A549 (cell line): Measurements from ENCODE around the gene TDRD9. TPM values are rescaled to one million over a fixed set of nuclear protein-coding genes. Genes with fewer than 3 reads are reported as not detected.

Experiments used
- ATAC-seq, 2 experiments: fragments of 200-7000 bp in 1 of 2; fragments of >200 bp in 1 of 2; cut with Nextera tagmentation in 1 of 2; cut with Tn5 transposase in 1 of 2; 3 replicates each; pipeline versions ENCODE4 v1.8.0 to v1.9.1; 2018 to 2020; ENCODE audit warnings: mild to moderate bottlenecking in 1 of 2, moderate library complexity in 1 of 2
- CTCF ChIA-PET: fragments of 300-600 bp; sonication (Branson Sonifier 250); formaldehyde crosslinking; extraction: SDS; loops from one replicate; lab custom pipeline; 2021; ENCODE audit warnings: antibody characterized with exemption, inconsistent platforms; lab: Yijun Ruan, JAX
- POLR2A ChIA-PET: fragments of 350-600 bp; formaldehyde crosslinking; extraction: SDS; loops from one replicate; lab custom pipeline; 2021; ENCODE audit warnings: antibody characterized with exemption, inconsistent platforms; lab: Yijun Ruan, JAX
- DNase-seq, 2 experiments: peaks; one replicate each; pipeline versions ENCODE4 v3.0.0 to v3.0.0-alpha.2; 2011 to 2016; ENCODE audit warnings: low read depth in 1 of 2, low spot score in 1 of 2
- FAIRE-seq: peaks from 2 replicates; lab custom pipeline; 2011; peaks lifted over from hg19 to GRCh38; lab: Jason Lieb, UNC
- H3K27ac ChIP-seq, 2 experiments: fragments of >200 bp; sonication (Bioruptor Twin); formaldehyde crosslinking; 3 replicates each; pipeline ENCODE4 v1.5.1; 2016 to 2017
- H3K4me1 ChIP-seq: fragments of >200 bp; sonication (Bioruptor Twin); formaldehyde crosslinking; 3 replicates; pipeline ENCODE4 v1.6.1; 2016
- H3K4me2 ChIP-seq: fragments of >200 bp; sonication (Bioruptor Twin); formaldehyde crosslinking; 3 replicates; pipeline ENCODE4 v1.6.1; 2016
- H3K4me3 ChIP-seq: fragments of >200 bp; sonication (Bioruptor Twin); formaldehyde crosslinking; 3 replicates; pipeline ENCODE4 v1.5.1; 2016
- H3K9me3 ChIP-seq: fragments of >200 bp; sonication (Bioruptor Twin); formaldehyde crosslinking; 3 replicates; pipeline ENCODE4 v1.6.1; 2016
- CBX2 ChIP-seq: fragments of 200-600 bp; sonication (generic); IDR thresholded peaks from 2 replicates; pipeline ENCODE4 v1.6.1; 2016; ENCODE audit warnings: low read depth, mild to moderate bottlenecking, borderline replicate concordance
- CEBPB ChIP-seq, 2 experiments: fragments of >200 bp in 1 of 2; sonication (Bioruptor Twin) in 1 of 2; formaldehyde crosslinking in 1 of 2; IDR thresholded peaks; 2 replicates each; pipeline ENCODE4 v1.6.1; 2012 to 2016
- EHF ChIP-seq: fragments of 250-450 bp; sonication (Bioruptor Pico); IDR thresholded peaks from 2 replicates; pipeline ENCODE4 v1.5.0; 2020; ENCODE audit warnings: mild to moderate bottlenecking
- EP300 ChIP-seq, 2 experiments: fragments of >200 bp; sonication (Bioruptor Twin); formaldehyde crosslinking; IDR thresholded peaks; 2 replicates in 1 of 2; 3 replicates in 1 of 2; pipeline ENCODE4 v1.6.1; 2016 to 2017
- ESRRA ChIP-seq: fragments of 150-350 bp; IDR thresholded peaks from 2 replicates; pipeline ENCODE4 v1.6.1; 2014; ENCODE audit warnings: mild to moderate bottlenecking, low read length, borderline replicate concordance
- HMGXB4 ChIP-seq: fragments of 250-450 bp; sonication (Bioruptor Pico); IDR thresholded peaks from 2 replicates; pipeline ENCODE4 v1.5.0; 2021; ENCODE audit warnings: mild to moderate bottlenecking, moderate library complexity, borderline replicate concordance
- HOXA7 ChIP-seq: fragments of 250-450 bp; sonication (Bioruptor Pico); IDR thresholded peaks from 2 replicates; pipeline ENCODE4 v1.5.0; 2020; ENCODE audit warnings: mild to moderate bottlenecking, moderate library complexity
- HOXB13 ChIP-seq: fragments of 250-450 bp; sonication (Bioruptor Pico); IDR thresholded peaks from 2 replicates; pipeline ENCODE4 v1.5.0; 2020; ENCODE audit warnings: low read depth, mild to moderate bottlenecking, moderate library complexity
- KDM5A ChIP-seq: fragments of 200-600 bp; sonication (generic); IDR thresholded peaks from 2 replicates; pipeline ENCODE4 v1.6.1; 2016; ENCODE audit warnings: antibody characterized with exemption, mild to moderate bottlenecking
- MAZ ChIP-seq: fragments of 150-350 bp; IDR thresholded peaks from 2 replicates; pipeline ENCODE4 v1.6.1; 2014; ENCODE audit warnings: antibody characterized with exemption, low read depth, low read length, borderline replicate concordance
- MYC ChIP-seq: IDR thresholded peaks from 2 replicates; pipeline ENCODE4 v1.6.1; 2012; ENCODE audit warnings: mild to moderate bottlenecking, inconsistent platforms, low read length, improper control_type of control experiment, borderline replicate concordance
- NFE2L2 ChIP-seq: fragments of 150-350 bp; conservative IDR thresholded peaks from 2 replicates; pipeline ENCODE4 v1.6.1; 2014; ENCODE audit warnings: low read length
- RAD21 ChIP-seq, 2 experiments: fragments of >200 bp in 1 of 2; sonication (Bioruptor Twin) in 1 of 2; formaldehyde crosslinking in 1 of 2; IDR thresholded peaks in 1 of 2; conservative IDR thresholded peaks in 1 of 2; 2 replicates in 1 of 2; 3 replicates in 1 of 2; pipeline ENCODE4 v1.6.1; 2012 to 2018; ENCODE audit warnings: inconsistent platforms in 1 of 2
- RARB ChIP-seq: fragments of 250-450 bp; sonication (Bioruptor Pico); IDR thresholded peaks from 2 replicates; pipeline ENCODE4 v1.8.0; 2021; ENCODE audit warnings: mild to moderate bottlenecking, moderate library complexity
- RFX5 ChIP-seq: fragments of 450-650 bp; IDR thresholded peaks from 2 replicates; pipeline ENCODE4 v1.7.1; 2014; ENCODE audit warnings: antibody characterized with exemption, mild to moderate bottlenecking, moderate library complexity
- RNF2 ChIP-seq: fragments of 200-600 bp; sonication (generic); IDR thresholded peaks from 2 replicates; pipeline ENCODE4 v1.6.1; 2016; ENCODE audit warnings: low read depth, mild to moderate bottlenecking, antibody characterized with exemption, moderate library complexity, borderline replicate concordance
- SMC3 ChIP-seq: fragments of >200 bp; sonication (Bioruptor Twin); formaldehyde crosslinking; IDR thresholded peaks from 3 replicates; pipeline ENCODE4 v1.6.1; 2018; ENCODE audit warnings: inconsistent platforms
- ZC3H11A ChIP-seq: fragments of 450-650 bp; IDR thresholded peaks from 2 replicates; pipeline ENCODE4 v1.6.1; 2014; ENCODE audit warnings: antibody characterized with exemption, mild to moderate bottlenecking
- ZNF302 ChIP-seq: fragments of 250-450 bp; sonication (Bioruptor Pico); IDR thresholded peaks from 2 replicates; pipeline ENCODE4 v1.9.0; 2021; ENCODE audit warnings: inconsistent platforms, mild to moderate bottlenecking, moderate library complexity
- ZSCAN20 ChIP-seq: fragments of 250-450 bp; sonication (Bioruptor Pico); IDR thresholded peaks from 2 replicates; pipeline ENCODE4 v1.8.0; 2022; ENCODE audit warnings: mild to moderate bottlenecking, moderate library complexity
- WGBS: methylation state at CpG from one replicate; pipeline ENCODE4 v1.1.6; 2017; ENCODE audit errors: missing lambda C conversion rate; 5-methylcytosine and 5-hydroxymethylcytosine counted together
- polyA plus RNA-seq, 4 experiments: library from polyadenylated mRNA; depleted of rRNA in 3 of 4; stranded (reverse); fragments of >200 nt; fragmentation: RNase III in 1 of 4; extraction: RNeasy Plus Mini Kit Qiagen cat#74134 plus additional on column Dnase treatment in 1 of 4; gene quantifications; 2 replicates in 3 of 4; 3 replicates in 1 of 4; pipeline ENCODE4 v1.2.3, GENCODE V29; 2011 to 2017
- TF ChIP-seq, protein P1 (sequence below): fragments of 450-650 bp; IDR thresholded peaks from 2 replicates; pipeline ENCODE4 v1.6.1; 2014; ENCODE audit warnings: antibody characterized with exemption
- TF ChIP-seq, protein P2 (sequence below): IDR thresholded peaks from 2 replicates; pipeline ENCODE4 v1.6.1; 2012; ENCODE audit warnings: low read depth, borderline replicate concordance

The TDRD9 gene
- polyA plus RNA-seq, 2 of the 4 experiments (the other 2 are of a cell fraction) = 0.04 TPM; not detected in 1

DNA sequence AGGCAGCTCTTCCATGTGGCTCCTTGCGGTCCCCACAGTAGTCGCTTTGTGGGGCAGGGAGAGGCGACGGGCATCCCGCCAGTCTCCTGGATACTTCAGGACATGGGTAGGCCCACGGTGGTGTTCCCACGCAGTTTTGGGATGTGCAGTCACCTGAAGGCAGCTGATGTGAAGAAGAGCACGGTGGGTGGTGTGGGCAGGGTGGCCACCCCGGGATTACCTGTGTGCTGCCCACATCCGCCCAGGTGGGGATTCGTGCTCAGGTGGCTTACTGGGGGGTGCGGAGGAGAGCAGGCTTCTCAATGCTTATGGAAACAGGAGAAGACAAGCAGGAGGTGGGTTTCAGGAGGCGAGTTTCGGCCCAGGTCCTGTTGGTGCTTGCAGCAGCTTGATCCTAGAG is 28.4 kb upstream of the TDRD9 start:
- FAIRE-seq (no peak), DNase-seq (no peak), ATAC-seq (no peak)
- Histone ChIP-seq H3K4me1 (peaks cover 5% of the 10 kb centered on the region; the same call in 1 of the 3 replicates), H3K27ac (no peak overlapping the region), H3K9me3 (no peaks in the 10 kb centered on the region), H3K4me3 (no peak overlapping the region), H3K4me2 (no peak overlapping the region)
- ChIA-PET CTCF (interaction anchor here (1.0 to 6.4 kb wide), 12 partner anchors 9 to 270 kb away, joined by 3 to 122 read pairs (median 6); no protein-coding TSS in a partner anchor), POLR2A (interaction anchor here (0.6 to 1.2 kb wide), 2 partner anchors 10 to 15 kb away, joined by 3 to 5 read pairs; no protein-coding TSS in a partner anchor)
- no peak for TF ChIP-seq KDM5A
- no peak for TF ChIP-seq EHF (CRISPR knock-in tag)
- no peak for TF ChIP-seq NFE2L2
- no peak for TF ChIP-seq ESRRA
- no peak for TF ChIP-seq RARB (CRISPR knock-in tag)
- TF ChIP-seq HOXA7 = no peak
- no peak for TF ChIP-seq RNF2
- no peak for TF ChIP-seq ZSCAN20 (CRISPR knock-in tag)
- no peak for TF ChIP-seq ZNF302 (CRISPR knock-in tag)
- TF ChIP-seq ZC3H11A = no peak
- no peak for TF ChIP-seq MYC
- no peak for TF ChIP-seq RFX5
- TF ChIP-seq HOXB13 (CRISPR knock-in tag) = no peak
- no peak for TF ChIP-seq HMGXB4
- TF ChIP-seq CBX2 = no peak
- no peak for TF ChIP-seq CEBPB (IDR thresholded peaks at IDR 0.05)
- 87% methylated on average over 8 of the region's 14 CpGs for WGBS

DNA sequence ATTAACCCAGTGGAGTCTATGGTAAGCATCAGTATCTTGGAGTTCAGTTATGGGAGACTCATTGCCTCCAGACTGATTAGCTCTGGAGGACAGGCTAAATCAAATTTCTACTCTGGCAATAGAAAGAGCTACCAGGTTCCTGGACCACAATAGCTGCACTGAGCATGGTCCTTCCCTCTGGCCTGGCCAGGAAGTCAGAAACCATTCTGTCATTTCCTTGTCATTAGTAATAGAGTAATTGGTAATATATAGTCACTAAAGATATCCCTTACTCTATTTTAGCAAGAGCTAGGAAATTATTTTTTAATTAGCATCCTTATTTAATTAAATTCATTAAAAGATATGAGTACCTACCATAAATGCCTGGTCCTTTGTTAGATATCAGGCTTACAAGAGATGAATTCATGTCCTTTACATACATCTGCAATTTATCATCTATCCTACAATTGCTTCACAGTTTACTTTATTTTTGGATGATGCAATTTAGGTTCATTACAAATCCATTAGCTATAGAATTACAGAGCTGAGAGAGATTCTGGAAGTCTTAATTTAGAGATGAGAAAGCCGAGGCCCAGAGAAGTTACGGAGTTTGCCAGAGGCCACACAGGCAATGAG is 23.7 kb upstream of the TDRD9 start:
- POLR2A ChIA-PET = no interaction called here
- ATAC-seq (no peak), FAIRE-seq (no peak), DNase-seq (no peak)
- Histone ChIP-seq H3K4me3 (no peak overlapping the region), H3K9me3 (no peaks in the 10 kb centered on the region), H3K4me1 (peaks cover 3% of the 10 kb centered on the region; the same call in 1 of the 3 replicates), H3K4me2 (no peak overlapping the region), H3K27ac (no peak overlapping the region)
- WGBS = 84% methylated on average over 2 of the region's 2 CpGs
- CTCF ChIA-PET = interaction anchor here (0.6 to 2.9 kb wide), 9 partner anchors 12 to 173 kb away, joined by 3 to 13 read pairs (median 3); no protein-coding TSS in a partner anchor
- TF ChIP-seq, protein P1, sequence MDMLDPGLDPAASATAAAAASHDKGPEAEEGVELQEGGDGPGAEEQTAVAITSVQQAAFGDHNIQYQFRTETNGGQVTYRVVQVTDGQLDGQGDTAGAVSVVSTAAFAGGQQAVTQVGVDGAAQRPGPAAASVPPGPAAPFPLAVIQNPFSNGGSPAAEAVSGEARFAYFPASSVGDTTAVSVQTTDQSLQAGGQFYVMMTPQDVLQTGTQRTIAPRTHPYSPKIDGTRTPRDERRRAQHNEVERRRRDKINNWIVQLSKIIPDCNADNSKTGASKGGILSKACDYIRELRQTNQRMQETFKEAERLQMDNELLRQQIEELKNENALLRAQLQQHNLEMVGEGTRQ = no peak
- no peak for TF ChIP-seq RFX5
- TF ChIP-seq EP300 (IDR thresholded peaks at IDR 0.05) = no peak
- TF ChIP-seq MAZ = no peak
- TF ChIP-seq RAD21 (conservative IDR thresholded peaks at IDR 0.05 in 1 of 2, IDR thresholded peaks at IDR 0.05 in 1 of 2) = no peak
- TF ChIP-seq SMC3 = no peak
- TF ChIP-seq, protein P2, sequence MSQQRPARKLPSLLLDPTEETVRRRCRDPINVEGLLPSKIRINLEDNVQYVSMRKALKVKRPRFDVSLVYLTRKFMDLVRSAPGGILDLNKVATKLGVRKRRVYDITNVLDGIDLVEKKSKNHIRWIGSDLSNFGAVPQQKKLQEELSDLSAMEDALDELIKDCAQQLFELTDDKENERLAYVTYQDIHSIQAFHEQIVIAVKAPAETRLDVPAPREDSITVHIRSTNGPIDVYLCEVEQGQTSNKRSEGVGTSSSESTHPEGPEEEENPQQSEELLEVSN = no peak
